ENCODE measurements around the gene STAMBP. TPM values are rescaled to one million over a fixed set of nuclear protein-coding genes. Genes with fewer than 3 reads are reported as not detected.

The STAMBP gene
- total and polyA plus RNA-seq, 9 of the 15 experiments (the other 6 are each of a cell fraction or from before 2014, with no cell fraction given): 36.9 to 75.2 (median 48.8) TPM

GRCh38 chr2:73922681-73923080 lies 93.9 kb downstream of the STAMBP start (continued):
- TF ChIP-seq MEF2A (IDR thresholded peaks at IDR 0.05; ENCODE audit: control insufficient read depth, low read depth, low read length) (no peak), NCOA1 (IDR thresholded peaks at IDR 0.05; ENCODE audit: low read depth) (no peak), ZNF445 (CRISPR knock-in tag; IDR thresholded peaks at IDR 0.05; ENCODE audit: low read depth) (no peak)
- TF ChIP-seq, protein P1, sequence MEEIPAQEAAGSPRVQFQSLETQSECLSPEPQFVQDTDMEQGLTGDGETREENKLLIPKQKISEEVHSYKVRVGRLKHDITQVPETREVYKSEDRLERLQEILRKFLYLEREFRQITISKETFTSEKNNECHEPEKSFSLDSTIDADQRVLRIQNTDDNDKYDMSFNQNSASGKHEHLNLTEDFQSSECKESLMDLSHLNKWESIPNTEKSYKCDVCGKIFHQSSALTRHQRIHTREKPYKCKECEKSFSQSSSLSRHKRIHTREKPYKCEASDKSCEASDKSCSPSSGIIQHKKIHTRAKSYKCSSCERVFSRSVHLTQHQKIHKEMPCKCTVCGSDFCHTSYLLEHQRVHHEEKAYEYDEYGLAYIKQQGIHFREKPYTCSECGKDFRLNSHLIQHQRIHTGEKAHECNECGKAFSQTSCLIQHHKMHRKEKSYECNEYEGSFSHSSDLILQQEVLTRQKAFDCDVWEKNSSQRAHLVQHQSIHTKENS (CRISPR knock-in tag; IDR thresholded peaks at IDR 0.05): no peak

Other genes with a start within 250 kb of the STAMBP start
- gene NAT8, start 186.5 kb upstream of the STAMBP start, total RNA-seq (2014; rRNA removed): not detected in 2 replicates
- gene NAT8, start 186.5 kb upstream of the STAMBP start, total RNA-seq (2014; rRNA removed; fragmentation: Illumina TruSeq; extraction: Trizol): not detected in 2 replicates
- gene NAT8, start 186.5 kb upstream of the STAMBP start, total RNA-seq (2015; rRNA removed; fragmentation: Illumina TruSeq; extraction: Trizol): not detected in 2 replicates
- gene NAT8, start 186.5 kb upstream of the STAMBP start, total RNA-seq (2021): not detected in 2 replicates
- not detected in 2 replicates for gene NAT8, start 186.5 kb upstream of the STAMBP start, polyA plus RNA-seq (2011; rRNA removed)
- not detected in 2 replicates for gene NAT8, start 186.5 kb upstream of the STAMBP start, polyA plus RNA-seq (2014; fragmentation: Illumina TruSeq; extraction: Trizol)
- gene NAT8, start 186.5 kb upstream of the STAMBP start, polyA plus RNA-seq (2014; fragmentation: Nextera tagmentation; extraction: Ambion mirVana): not detected
- gene NAT8, start 186.5 kb upstream of the STAMBP start, polyA plus RNA-seq (2014; rRNA removed): not detected in 2 replicates
- gene TPRKB, start 91.6 kb upstream of the STAMBP start, total RNA-seq (2014; rRNA removed): 45.4 and 58.4 TPM in 2 replicates
- gene TPRKB, start 91.6 kb upstream of the STAMBP start, total RNA-seq (2014; rRNA removed; fragmentation: Illumina TruSeq; extraction: Trizol): 139 and 156 TPM in 2 replicates
- 127 and 144 TPM in 2 replicates for gene TPRKB, start 91.6 kb upstream of the STAMBP start, total RNA-seq (2015; rRNA removed; fragmentation: Illumina TruSeq; extraction: Trizol)
- 55.5 and 55.6 TPM in 2 replicates for gene TPRKB, start 91.6 kb upstream of the STAMBP start, total RNA-seq (2021)
- 50.8 and 109 TPM in 2 replicates for gene TPRKB, start 91.6 kb upstream of the STAMBP start, polyA plus RNA-seq (2011; rRNA removed)
- gene TPRKB, start 91.6 kb upstream of the STAMBP start, polyA plus RNA-seq (2014; fragmentation: Illumina TruSeq; extraction: Trizol): 110 and 111 TPM in 2 replicates
- gene TPRKB, start 91.6 kb upstream of the STAMBP start, polyA plus RNA-seq (2014; fragmentation: Nextera tagmentation; extraction: Ambion mirVana): 100 to 1,000 TPM; 193 to 250 TPM
- 112 and 134 TPM in 2 replicates for gene TPRKB, start 91.6 kb upstream of the STAMBP start, polyA plus RNA-seq (2014; rRNA removed)
- 23.6 and 33.1 TPM in 2 replicates for gene DUSP11, start 48.9 kb upstream of the STAMBP start, total RNA-seq (2014; rRNA removed)
- 26.1 and 29.8 TPM in 2 replicates for gene DUSP11, start 48.9 kb upstream of the STAMBP start, total RNA-seq (2014; rRNA removed; fragmentation: Illumina TruSeq; extraction: Trizol)
- 26.7 and 29.3 TPM in 2 replicates for gene DUSP11, start 48.9 kb upstream of the STAMBP start, total RNA-seq (2015; rRNA removed; fragmentation: Illumina TruSeq; extraction: Trizol)
- gene DUSP11, start 48.9 kb upstream of the STAMBP start, total RNA-seq (2021): 20.7 and 21.0 TPM in 2 replicates
- gene DUSP11, start 48.9 kb upstream of the STAMBP start, polyA plus RNA-seq (2011; rRNA removed): 16.9 and 37.0 TPM in 2 replicates
- 31.7 and 36.7 TPM in 2 replicates for gene DUSP11, start 48.9 kb upstream of the STAMBP start, polyA plus RNA-seq (2014; fragmentation: Illumina TruSeq; extraction: Trizol)
- gene DUSP11, start 48.9 kb upstream of the STAMBP start, polyA plus RNA-seq (2014; fragmentation: Nextera tagmentation; extraction: Ambion mirVana): 10 to 100 TPM; 67.7 to 79.8 TPM
- gene DUSP11, start 48.9 kb upstream of the STAMBP start, polyA plus RNA-seq (2014; rRNA removed): 28.4 and 31.9 TPM in 2 replicates
- 0.12 and 0.14 TPM in 2 replicates for gene C2orf78, start 44.8 kb upstream of the STAMBP start, total RNA-seq (2014; rRNA removed)
- gene C2orf78, start 44.8 kb upstream of the STAMBP start, total RNA-seq (2014; rRNA removed; fragmentation: Illumina TruSeq; extraction: Trizol): 0.07 and 0.16 TPM in 2 replicates
- gene C2orf78, start 44.8 kb upstream of the STAMBP start, total RNA-seq (2015; rRNA removed; fragmentation: Illumina TruSeq; extraction: Trizol): 0.04 and 0.08 TPM in 2 replicates
- 0.18 and 0.22 TPM in 2 replicates for gene C2orf78, start 44.8 kb upstream of the STAMBP start, total RNA-seq (2021)
- 0.04 and 0.25 TPM in 2 replicates for gene C2orf78, start 44.8 kb upstream of the STAMBP start, polyA plus RNA-seq (2011; rRNA removed)
- gene C2orf78, start 44.8 kb upstream of the STAMBP start, polyA plus RNA-seq (2014; fragmentation: Illumina TruSeq; extraction: Trizol): 0.28 and 0.37 TPM in 2 replicates
- under 1 TPM; 0.14 to 0.20 TPM for gene C2orf78, start 44.8 kb upstream of the STAMBP start, polyA plus RNA-seq (2014; fragmentation: Nextera tagmentation; extraction: Ambion mirVana)
- gene C2orf78, start 44.8 kb upstream of the STAMBP start, polyA plus RNA-seq (2014; rRNA removed): 0.27 and 0.45 TPM in 2 replicates
- gene ACTG2, start 64.0 kb downstream of the STAMBP start, total RNA-seq (2014; rRNA removed): not detected in 2 replicates
- gene ACTG2, start 64.0 kb downstream of the STAMBP start, total RNA-seq (2014; rRNA removed; fragmentation: Illumina TruSeq; extraction: Trizol): not detected in 2 replicates
- gene ACTG2, start 64.0 kb downstream of the STAMBP start, total RNA-seq (2015; rRNA removed; fragmentation: Illumina TruSeq; extraction: Trizol): not detected in 2 replicates
- gene ACTG2, start 64.0 kb downstream of the STAMBP start, total RNA-seq (2021): 0.60 and 0.67 TPM in 2 replicates
- not detected in 2 replicates for gene ACTG2, start 64.0 kb downstream of the STAMBP start, polyA plus RNA-seq (2011; rRNA removed)
- not detected in 2 replicates for gene ACTG2, start 64.0 kb downstream of the STAMBP start, polyA plus RNA-seq (2014; fragmentation: Illumina TruSeq; extraction: Trizol)
- under 1 TPM in 1 of 2 experiments, not detected in 1; 0.06 TPM for gene ACTG2, start 64.0 kb downstream of the STAMBP start, polyA plus RNA-seq (2014; fragmentation: Nextera tagmentation; extraction: Ambion mirVana)
- gene ACTG2, start 64.0 kb downstream of the STAMBP start, polyA plus RNA-seq (2014; rRNA removed): not detected in 2 replicates
- gene DGUOK, start 97.9 kb downstream of the STAMBP start, total RNA-seq (2014; rRNA removed): 67.0 and 68.4 TPM in 2 replicates
- gene DGUOK, start 97.9 kb downstream of the STAMBP start, total RNA-seq (2014; rRNA removed; fragmentation: Illumina TruSeq; extraction: Trizol): 79.0 and 87.6 TPM in 2 replicates
- gene DGUOK, start 97.9 kb downstream of the STAMBP start, total RNA-seq (2015; rRNA removed; fragmentation: Illumina TruSeq; extraction: Trizol): 83.4 and 91.1 TPM in 2 replicates
- 91.7 and 92.5 TPM in 2 replicates for gene DGUOK, start 97.9 kb downstream of the STAMBP start, total RNA-seq (2021)
- 129 and 170 TPM in 2 replicates for gene DGUOK, start 97.9 kb downstream of the STAMBP start, polyA plus RNA-seq (2011; rRNA removed)
- gene DGUOK, start 97.9 kb downstream of the STAMBP start, polyA plus RNA-seq (2014; fragmentation: Illumina TruSeq; extraction: Trizol): 139 and 147 TPM in 2 replicates
- 100 to 1,000 TPM; 258 to 288 TPM for gene DGUOK, start 97.9 kb downstream of the STAMBP start, polyA plus RNA-seq (2014; fragmentation: Nextera tagmentation; extraction: Ambion mirVana)
- 126 and 140 TPM in 2 replicates for gene DGUOK, start 97.9 kb downstream of the STAMBP start, polyA plus RNA-seq (2014; rRNA removed)
- gene TET3, start 155.9 kb downstream of the STAMBP start, total RNA-seq (2014; rRNA removed): 4.9 and 7.1 TPM in 2 replicates
- 5.4 and 5.6 TPM in 2 replicates for gene TET3, start 155.9 kb downstream of the STAMBP start, total RNA-seq (2014; rRNA removed; fragmentation: Illumina TruSeq; extraction: Trizol)
- gene TET3, start 155.9 kb downstream of the STAMBP start, total RNA-seq (2015; rRNA removed; fragmentation: Illumina TruSeq; extraction: Trizol): 6.3 and 6.4 TPM in 2 replicates
- gene TET3, start 155.9 kb downstream of the STAMBP start, total RNA-seq (2021): 15.5 and 16.3 TPM in 2 replicates
- 3.2 and 5.2 TPM in 2 replicates for gene TET3, start 155.9 kb downstream of the STAMBP start, polyA plus RNA-seq (2011; rRNA removed)
- gene TET3, start 155.9 kb downstream of the STAMBP start, polyA plus RNA-seq (2014; fragmentation: Illumina TruSeq; extraction: Trizol): 8.7 and 9.0 TPM in 2 replicates
- gene TET3, start 155.9 kb downstream of the STAMBP start, polyA plus RNA-seq (2014; fragmentation: Nextera tagmentation; extraction: Ambion mirVana): under 1 TPM; 0.35 to 0.58 TPM
- gene TET3, start 155.9 kb downstream of the STAMBP start, polyA plus RNA-seq (2014; rRNA removed): 5.3 and 5.5 TPM in 2 replicates